Esophagus (tissue), 2 donors: ENCODE measurements around the gene HMG20B. TPM values are rescaled to one million over a fixed set of nuclear protein-coding genes. Genes with fewer than 3 reads are reported as not detected.

Experiments used
- H3K27ac ChIP-seq, 2 donors: one replicate each; pipeline ENCODE4 v1.5.1; 2013; ENCODE audit warnings: low read depth in 2 of 2, mild to moderate bottlenecking in 2 of 2, inconsistent platforms in 1 of 2, low read length in 1 of 2, moderate library complexity in 1 of 2
- H3K27me3 ChIP-seq, 2 donors: one replicate each; pipeline ENCODE4 v1.6.1; 2013; ENCODE audit warnings: low read length in 2 of 2, control low read depth in 1 of 2, mild to moderate bottlenecking in 1 of 2; ENCODE audit not compliant: insufficient read depth in 2 of 2, control insufficient read depth in 1 of 2
- H3K36me3 ChIP-seq, 2 donors: one replicate each; pipeline ENCODE4 v1.6.1; 2013; ENCODE audit warnings: low read length in 1 of 2; ENCODE audit not compliant: control insufficient read depth in 2 of 2, insufficient read depth in 2 of 2
- H3K4me1 ChIP-seq, 2 donors: one replicate each; pipeline ENCODE4 v1.6.1; 2013; ENCODE audit warnings: low read length in 1 of 2; ENCODE audit not compliant: control insufficient read depth in 2 of 2, insufficient read depth in 2 of 2
- H3K4me3 ChIP-seq, 2 donors: one replicate each; pipeline ENCODE4 v1.5.1; 2013; ENCODE audit warnings: low read length in 2 of 2, mild to moderate bottlenecking in 2 of 2, low read depth in 1 of 2, moderate library complexity in 1 of 2
- H3K9me3 ChIP-seq, 2 donors: one replicate each; pipeline ENCODE4 v1.6.1; 2013; ENCODE audit warnings: mild to moderate bottlenecking in 2 of 2, low read depth in 1 of 2, low read length in 1 of 2, moderate library complexity in 1 of 2; ENCODE audit not compliant: control insufficient read depth in 2 of 2, insufficient read depth in 1 of 2
- WGBS, 2 donors: extraction: QIAGEN DNeasy Blood & Tissue Kit; methylation state at CpG; one replicate each; pipeline ENCODE4 v1.1.7; 2013; 5-methylcytosine and 5-hydroxymethylcytosine counted together
- polyA plus RNA-seq, 2 donors: library from polyadenylated mRNA; stranded (reverse); fragments of 200-250 nt; gene quantifications; one replicate each; pipeline ENCODE4 v1.2.3, GENCODE V29; 2013
- donor health status: healthy with polysubstance abuse.
- donor health status: Bipolar disorder and iron deficiency.

The HMG20B gene
- polyA plus RNA-seq, 2 donors: 62.1 to 68.4 TPM

- Histone ChIP-seq H3K4me1 (peaks cover 3 to 12% of the 10 kb centered on the region in 2 donors), H3K27me3 (no peaks in the 10 kb centered on the region), H3K9me3 (no peaks in the 10 kb centered on the region), H3K27ac (no peak overlapping the region), H3K36me3 (peaks cover 0 to 9% of the 10 kb centered on the region in 2 donors), H3K4me3 (no peak overlapping the region)
- WGBS, 2 donors: 71 to 83% methylated on average over 9 of the region's 9 CpGs
These were observed 21.0 kb upstream of the HMG20B start for GRCh38 chr19:3551792-3552095.

GRCh38 chr19:3554254-3555083, 18.3 kb upstream of the HMG20B start:
- WGBS, 2 donors: 70 to 76% methylated on average over 21 of the region's 21 CpGs
- Histone ChIP-seq H3K4me3 (no peak overlapping the region), H3K4me1 (peaks cover 3 to 13% of the 10 kb centered on the region in 2 donors), H3K27ac (peak overlapping the region; percentile 12 to 34), H3K9me3 (no peaks in the 10 kb centered on the region), H3K36me3 (no peaks in the 10 kb centered on the region), H3K27me3 (no peaks in the 10 kb centered on the region)

GRCh38 chr19:3555653-3556422, 16.9 kb upstream of the HMG20B start:
- H3K4me1 ChIP-seq: peaks cover 3 to 13% of the 10 kb centered on the region in 2 donors
- WGBS, 2 donors: 74 to 75% methylated on average over 15 of the region's 15 CpGs
- H3K27ac ChIP-seq: no peak overlapping the region
- H3K9me3 ChIP-seq: no peaks in the 10 kb centered on the region
- H3K4me3 ChIP-seq: peak overlapping the region; percentile 83 to 95
- H3K36me3 ChIP-seq: no peaks in the 10 kb centered on the region
- no peaks in the 10 kb centered on the region for H3K27me3 ChIP-seq

GRCh38 chr19:3556423-3556977, 16.2 kb upstream of the HMG20B start:
- no peaks in the 10 kb centered on the region for H3K27me3 ChIP-seq
- H3K4me1 ChIP-seq: peaks cover 3 to 13% of the 10 kb centered on the region in 2 donors
- peak overlapping the region in 1 of 2 donors; percentile 28 for H3K27ac ChIP-seq
- no peaks in the 10 kb centered on the region for H3K9me3 ChIP-seq
- 23 to 24% methylated on average over 9 of the region's 9 CpGs for WGBS, 2 donors
- H3K4me3 ChIP-seq: peak overlapping the region; percentile 83 to 95
- no peaks in the 10 kb centered on the region for H3K36me3 ChIP-seq

- H3K4me3 ChIP-seq: peak overlapping the region; percentile 83 to 95
- peaks cover 3 to 13% of the 10 kb centered on the region in 2 donors for H3K4me1 ChIP-seq
- no peaks in the 10 kb centered on the region for H3K36me3 ChIP-seq
- peak overlapping the region; percentile 59 to 65 for H3K27ac ChIP-seq
- H3K9me3 ChIP-seq: no peaks in the 10 kb centered on the region
- H3K27me3 ChIP-seq: no peaks in the 10 kb centered on the region
- whole genome bisulfite sequencing, 2 donors: 0 to 1% methylated on average over 33 to 60 of the region's 60 CpGs
These were observed 15.7 kb upstream of the HMG20B start for GRCh38 chr19:3556978-3557460.

GRCh38 chr19:3557461-3558248, 15.1 kb upstream of the HMG20B start, which contains the start of gene MFSD12:
MFSD12 (minus strand) TSS chr19:3557586; CDS start chr19:3557403, 183 bp downstream.
- 0 to 1% methylated on average over 60 to 81 of the region's 81 CpGs for WGBS, 2 donors
- H3K9me3 ChIP-seq: no peaks in the 10 kb centered on the region
- no peaks in the 10 kb centered on the region for H3K27me3 ChIP-seq
- peak within 1 kb of the TSS; percentile 59 to 65 for H3K27ac ChIP-seq
- H3K4me3 ChIP-seq: peak within 1 kb of the TSS; percentile 83 to 95
- peaks cover 3 to 13% of the 10 kb centered on the region in 2 donors for H3K4me1 ChIP-seq
- H3K36me3 ChIP-seq: no peaks in the 10 kb centered on the region

GRCh38 chr19:3563709-3564524, 8.8 kb upstream of the HMG20B start:
- no peak overlapping the region for H3K4me3 ChIP-seq
- WGBS, 2 donors: 80 to 82% methylated on average over 17 of the region's 17 CpGs
- no peak overlapping the region for H3K27ac ChIP-seq
- no peaks in the 10 kb centered on the region for H3K27me3 ChIP-seq
- peaks cover 0 to 4% of the 10 kb centered on the region in 2 donors for H3K4me1 ChIP-seq
- H3K36me3 ChIP-seq: no peaks in the 10 kb centered on the region
- no peaks in the 10 kb centered on the region for H3K9me3 ChIP-seq

- Histone ChIP-seq H3K27me3 (no peaks in the 10 kb centered on the region), H3K4me3 (no peak overlapping the region), H3K4me1 (peaks cover 0 to 4% of the 10 kb centered on the region in 2 donors), H3K36me3 (no peaks in the 10 kb centered on the region), H3K9me3 (no peaks in the 10 kb centered on the region), H3K27ac (no peak overlapping the region)
- 85 to 89% methylated on average over 19 of the region's 19 CpGs for WGBS, 2 donors
These were observed 7.6 kb upstream of the HMG20B start for GRCh38 chr19:3565139-3565538.
